ENCODE results near the gene GSN.

GRCh38 chr9:121221664-121222055, 46.3 kb upstream of the GSN start:
- TF ChIP-seq POLR2A (IDR thresholded peaks at IDR 0.05) (no peak), CTCF (IDR thresholded peaks at IDR 0.05) (no peak)
